ENCODE results near the gene AGPAT2.

GRCh38 chr9:136722969-136723356 lies 35.7 kb upstream of the AGPAT2 start:
- no peak for TF ChIP-seq CTCF (IDR thresholded peaks at IDR 0.05 in 4 of 5, conservative IDR thresholded peaks at IDR 0.05 in 1 of 5)
- TF ChIP-seq POLR2A (IDR thresholded peaks at IDR 0.05), result no peak
